ENCODE measurements around the gene UTP14C. TPM values are rescaled to one million over a fixed set of nuclear protein-coding genes. Genes with fewer than 3 reads are reported as not detected.

The UTP14C gene
- total RNA-seq, 1 donor from 2014 or later = 29.1 TPM

DNA sequence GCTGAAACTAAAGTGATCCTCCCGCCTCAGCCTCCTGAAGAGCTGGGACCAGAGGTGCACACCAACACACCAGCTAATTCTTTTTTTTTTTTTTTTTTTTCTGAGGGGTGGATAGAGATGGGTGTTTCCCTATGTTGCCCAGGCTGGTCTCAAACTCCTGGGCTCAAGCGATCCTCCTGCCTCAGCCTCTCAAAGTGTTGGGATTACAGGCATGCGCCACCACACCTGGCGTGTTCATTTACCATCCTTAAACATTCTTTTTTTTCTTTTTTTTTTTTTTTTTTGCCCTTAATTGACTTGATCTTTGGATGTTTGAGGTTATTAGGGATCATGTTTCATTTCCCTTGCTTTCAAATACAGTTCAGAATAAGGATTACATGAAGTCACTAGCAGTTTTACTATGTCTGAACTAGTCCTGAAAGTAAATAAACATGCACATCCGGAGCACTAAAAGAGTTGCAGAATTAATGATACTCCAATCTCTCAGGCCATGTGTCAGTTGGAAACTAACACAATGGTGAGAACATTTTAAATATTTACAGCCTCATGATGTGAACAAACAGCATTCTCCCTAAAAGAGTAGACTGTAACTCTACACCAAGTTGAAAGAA is 10.2 kb downstream of the UTP14C start:
- H3K27ac Mint-ChIP-seq = no peak overlapping the region
- Histone ChIP-seq H3K4me2 (no peak overlapping the region), H3K27me3 (no peaks in the 10 kb centered on the region), H4K20me1 (ENCODE audit: low read depth) (no peaks in the 10 kb centered on the region), H3K4me1 (no peaks in the 10 kb centered on the region), H3K9me3 (ENCODE audit: low read depth) (no peaks in the 10 kb centered on the region), H2AFZ (replicated peaks) (no peak overlapping the region), H3K79me2 (ENCODE audit: low read depth) (no peaks in the 10 kb centered on the region), H3K9ac (no peak overlapping the region), H3K27ac (no peak overlapping the region), H3K36me3 (no peaks in the 10 kb centered on the region), H3K4me3 (no peak overlapping the region), H3F3A (ENCODE audit: low read depth) (no peaks in the 10 kb centered on the region)
- H3K36me3 Mint-ChIP-seq = peaks cover 12% of the 10 kb centered on the region
- peaks cover 8% of the 10 kb centered on the region for H3K9me3 Mint-ChIP-seq
- TF ChIP-seq EZH2 (IDR thresholded peaks at IDR 0.05) = no peak
- TF ChIP-seq, protein P1, sequence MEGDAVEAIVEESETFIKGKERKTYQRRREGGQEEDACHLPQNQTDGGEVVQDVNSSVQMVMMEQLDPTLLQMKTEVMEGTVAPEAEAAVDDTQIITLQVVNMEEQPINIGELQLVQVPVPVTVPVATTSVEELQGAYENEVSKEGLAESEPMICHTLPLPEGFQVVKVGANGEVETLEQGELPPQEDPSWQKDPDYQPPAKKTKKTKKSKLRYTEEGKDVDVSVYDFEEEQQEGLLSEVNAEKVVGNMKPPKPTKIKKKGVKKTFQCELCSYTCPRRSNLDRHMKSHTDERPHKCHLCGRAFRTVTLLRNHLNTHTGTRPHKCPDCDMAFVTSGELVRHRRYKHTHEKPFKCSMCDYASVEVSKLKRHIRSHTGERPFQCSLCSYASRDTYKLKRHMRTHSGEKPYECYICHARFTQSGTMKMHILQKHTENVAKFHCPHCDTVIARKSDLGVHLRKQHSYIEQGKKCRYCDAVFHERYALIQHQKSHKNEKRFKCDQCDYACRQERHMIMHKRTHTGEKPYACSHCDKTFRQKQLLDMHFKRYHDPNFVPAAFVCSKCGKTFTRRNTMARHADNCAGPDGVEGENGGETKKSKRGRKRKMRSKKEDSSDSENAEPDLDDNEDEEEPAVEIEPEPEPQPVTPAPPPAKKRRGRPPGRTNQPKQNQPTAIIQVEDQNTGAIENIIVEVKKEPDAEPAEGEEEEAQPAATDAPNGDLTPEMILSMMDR (IDR thresholded peaks at IDR 0.05) = no peak
- no peak for TF ChIP-seq EZH2phosphoT487 (IDR thresholded peaks at IDR 0.05)
- no peak for DNase-seq (ENCODE audit: low spot score)
- H3K4me1 Mint-ChIP-seq = peaks cover 3% of the 10 kb centered on the region
- no peaks in the 10 kb centered on the region for H3K27me3 Mint-ChIP-seq (ENCODE audit: insufficient read depth, low read depth)
- H3K4me3 Mint-ChIP-seq = no peak overlapping the region

DNA sequence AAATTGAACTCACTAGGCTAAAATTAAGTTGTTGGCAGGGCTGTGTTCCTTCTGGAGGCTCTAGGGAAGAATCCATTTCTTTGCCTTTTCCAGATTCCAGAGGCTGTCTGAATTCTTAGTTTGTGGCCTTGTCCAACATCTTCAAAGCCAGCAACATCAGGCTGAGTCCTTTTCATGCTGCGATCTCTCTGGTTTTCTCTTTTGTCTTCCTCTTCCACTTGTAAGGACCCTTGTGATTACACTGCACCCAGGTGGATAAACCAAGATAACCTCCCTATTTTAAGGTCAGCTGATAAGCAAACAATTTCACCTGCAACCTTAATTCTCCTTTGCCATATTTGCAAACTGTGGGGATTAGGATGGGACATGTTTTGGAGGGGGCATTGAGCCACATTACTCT is 11.5 kb downstream of the UTP14C start:
- Histone ChIP-seq H2AFZ (replicated peaks) (no peak overlapping the region), H3K79me2 (ENCODE audit: low read depth) (no peaks in the 10 kb centered on the region), H3K4me2 (no peak overlapping the region), H3K27me3 (no peaks in the 10 kb centered on the region), H4K20me1 (ENCODE audit: low read depth) (no peaks in the 10 kb centered on the region), H3K9ac (no peak overlapping the region), H3K4me1 (no peaks in the 10 kb centered on the region), H3K4me3 (no peak overlapping the region), H3F3A (ENCODE audit: low read depth) (no peaks in the 10 kb centered on the region), H3K9me3 (ENCODE audit: low read depth) (no peaks in the 10 kb centered on the region), H3K27ac (no peak overlapping the region), H3K36me3 (no peaks in the 10 kb centered on the region)
- no peaks in the 10 kb centered on the region for H3K27me3 Mint-ChIP-seq (ENCODE audit: insufficient read depth, low read depth)
- H3K9me3 Mint-ChIP-seq = peaks cover 2% of the 10 kb centered on the region
- H3K27ac Mint-ChIP-seq = no peak overlapping the region
- TF ChIP-seq EZH2phosphoT487 (IDR thresholded peaks at IDR 0.05) = no peak
- TF ChIP-seq, protein P1 (IDR thresholded peaks at IDR 0.05) = no peak
- TF ChIP-seq EZH2 (IDR thresholded peaks at IDR 0.05) = no peak
- no peaks in the 10 kb centered on the region for H3K36me3 Mint-ChIP-seq
- H3K4me3 Mint-ChIP-seq = no peak overlapping the region
- H3K4me1 Mint-ChIP-seq = peaks cover 3% of the 10 kb centered on the region
- DNase-seq (ENCODE audit: low spot score) = no peak

DNA sequence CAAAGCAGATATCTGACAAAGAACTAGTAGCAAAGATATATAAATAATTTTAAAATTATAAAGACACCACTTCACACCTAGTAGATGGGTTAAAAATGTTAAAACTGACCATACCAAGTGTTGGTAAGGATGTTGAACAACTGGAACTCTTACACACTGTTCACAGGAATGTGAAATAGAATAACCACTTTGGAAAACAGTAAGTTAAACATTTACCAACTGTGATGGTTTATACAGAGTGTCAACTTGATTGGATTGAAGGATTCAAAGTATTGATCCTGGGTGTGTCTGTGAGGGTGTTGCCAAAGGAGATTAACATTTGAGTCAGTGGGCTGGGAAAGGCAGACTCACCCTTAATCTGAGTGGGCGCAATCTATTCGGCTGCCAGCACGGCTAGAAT is 19.2 kb downstream of the UTP14C start:
- no peaks in the 10 kb centered on the region for H3K4me1 Mint-ChIP-seq
- Histone ChIP-seq H3K79me2 (ENCODE audit: low read depth) (no peaks in the 10 kb centered on the region), H3F3A (ENCODE audit: low read depth) (no peaks in the 10 kb centered on the region), H3K27me3 (no peaks in the 10 kb centered on the region), H3K4me2 (no peak overlapping the region), H3K9me3 (ENCODE audit: low read depth) (no peaks in the 10 kb centered on the region), H3K36me3 (no peaks in the 10 kb centered on the region), H3K4me3 (no peak overlapping the region), H3K9ac (no peak overlapping the region), H4K20me1 (ENCODE audit: low read depth) (no peaks in the 10 kb centered on the region), H3K4me1 (no peaks in the 10 kb centered on the region), H2AFZ (replicated peaks) (no peak overlapping the region), H3K27ac (no peak overlapping the region)
- H3K27me3 Mint-ChIP-seq (ENCODE audit: insufficient read depth, low read depth) = no peaks in the 10 kb centered on the region
- no peak overlapping the region for H3K27ac Mint-ChIP-seq
- TF ChIP-seq EZH2 (IDR thresholded peaks at IDR 0.05) = no peak
- TF ChIP-seq, protein P1 (IDR thresholded peaks at IDR 0.05) = no peak
- no peak for TF ChIP-seq EZH2phosphoT487 (IDR thresholded peaks at IDR 0.05)
- peaks cover 4% of the 10 kb centered on the region for H3K9me3 Mint-ChIP-seq
- H3K36me3 Mint-ChIP-seq = peaks cover 8% of the 10 kb centered on the region
- no peak for DNase-seq (ENCODE audit: low spot score)
- H3K4me3 Mint-ChIP-seq = no peak overlapping the region
